Measurements from ENCODE around the gene MGMT. TPM values are rescaled to one million over a fixed set of nuclear protein-coding genes. Genes with fewer than 3 reads are reported as not detected.

MGMT gene
- total RNA-seq, 6 experiments from 2014 or later = 8.9 to 18.0 (median 10.0) TPM

GRCh38 chr10:129814681-129815646, 347.9 kb downstream of the MGMT start:
- peaks cover 3% of the 10 kb centered on the region for H3K27me3 Mint-ChIP-seq (ENCODE audit: insufficient read depth)
- DNase-seq = no peak
- no peaks in the 10 kb centered on the region for H3K4me1 Mint-ChIP-seq (ENCODE audit: low read depth)
- H3K4me3 Mint-ChIP-seq = no peak overlapping the region
- no peak for TF ChIP-seq CTCF (IDR thresholded peaks at IDR 0.05)
- H3K36me3 Mint-ChIP-seq (ENCODE audit: low read depth) = no peaks in the 10 kb centered on the region
- peaks cover 47% of the 10 kb centered on the region for H3K9me3 Mint-ChIP-seq
- H3K27ac Mint-ChIP-seq = no peak overlapping the region

DNA sequence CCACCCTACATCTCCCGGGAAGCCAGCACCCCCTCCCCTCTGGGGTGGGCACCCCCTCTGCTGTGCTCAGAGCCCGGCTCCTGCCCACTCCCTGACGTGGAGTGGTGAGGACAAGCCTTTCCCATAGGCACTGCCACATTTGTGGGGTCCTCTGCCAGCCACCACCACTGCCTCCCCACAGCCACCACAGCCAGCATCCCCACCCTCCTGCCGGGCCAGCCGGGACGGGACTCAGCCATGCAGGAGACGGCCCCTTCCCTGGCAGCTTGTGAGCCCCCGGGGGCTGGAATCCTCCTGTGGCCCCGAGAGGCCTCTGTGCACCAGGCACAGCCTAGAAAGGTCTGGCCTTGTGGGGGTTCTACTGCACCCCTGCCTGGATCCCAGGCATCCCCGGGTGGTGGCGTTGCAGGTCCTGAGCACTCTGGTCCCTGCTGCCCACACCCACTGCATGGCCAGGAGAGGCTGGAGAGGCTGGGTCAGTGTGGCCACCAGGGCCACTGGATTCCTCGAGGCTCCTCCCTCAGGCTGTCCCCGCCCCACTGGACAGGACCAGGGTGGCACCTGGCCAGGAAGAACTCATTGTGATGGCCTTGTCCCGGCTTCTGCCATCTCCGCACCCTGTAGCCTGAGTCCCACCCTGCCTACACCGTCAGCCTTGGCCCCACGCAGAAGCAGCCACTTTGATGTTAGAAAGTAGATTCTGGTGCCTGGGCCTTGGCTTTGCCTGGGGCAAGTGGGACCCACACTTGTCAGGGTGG, 349.0 kb downstream of the MGMT start:
- TF ChIP-seq CTCF (IDR thresholded peaks at IDR 0.05) = no peak
- H3K27ac Mint-ChIP-seq = no peak overlapping the region
- no peak for DNase-seq
- peaks cover 3% of the 10 kb centered on the region for H3K27me3 Mint-ChIP-seq (ENCODE audit: insufficient read depth)
- peaks cover 48% of the 10 kb centered on the region for H3K9me3 Mint-ChIP-seq
- no peak overlapping the region for H3K4me3 Mint-ChIP-seq
- no peaks in the 10 kb centered on the region for H3K4me1 Mint-ChIP-seq (ENCODE audit: low read depth)
- no peaks in the 10 kb centered on the region for H3K36me3 Mint-ChIP-seq (ENCODE audit: low read depth)

DNA sequence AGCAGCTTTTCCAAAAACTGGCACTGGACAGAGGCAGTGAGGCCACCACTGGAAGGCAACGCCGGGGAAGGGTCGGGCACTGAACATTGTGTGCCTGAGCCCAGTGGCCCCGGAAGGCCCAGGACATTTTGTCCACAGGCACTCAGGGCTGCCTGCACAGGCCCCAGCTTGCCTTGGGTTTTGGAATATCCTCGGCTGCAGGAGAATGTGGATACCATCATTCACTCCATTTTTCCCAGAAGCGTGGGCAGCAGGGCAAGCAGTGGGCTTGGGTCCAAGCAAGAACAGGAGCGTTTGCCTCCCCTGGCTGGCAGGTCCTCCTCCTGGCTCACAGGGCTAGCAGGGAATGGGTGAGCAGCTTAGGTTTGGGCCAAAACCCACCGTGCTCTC, 349.6 kb downstream of the MGMT start:
- Mint-ChIP-seq H3K27me3 (ENCODE audit: insufficient read depth) (peaks cover 3% of the 10 kb centered on the region), H3K9me3 (peaks cover 47% of the 10 kb centered on the region), H3K36me3 (ENCODE audit: low read depth) (no peaks in the 10 kb centered on the region), H3K4me1 (ENCODE audit: low read depth) (no peaks in the 10 kb centered on the region), H3K4me3 (no peak overlapping the region), H3K27ac (no peak overlapping the region)
- DNase-seq = no peak
- TF ChIP-seq CTCF (IDR thresholded peaks at IDR 0.05) = no peak

All from HFFc6 (cell line).